ENCODE results near the gene MED13L. TPM values are rescaled to one million over a fixed set of nuclear protein-coding genes. Genes with fewer than 3 reads are reported as not detected.
A peak's percentile ranks its signal among the peaks of the same experiment; 100 is the strongest.

Gene MED13L
- total RNA-seq, 4 donors from 2014 or later, result 168 to 349 (median 246) TPM

- intact Hi-C loops (cut with DNase I), result no loop called here
- H3K9me3 ChIP-seq, result no peaks in the 10 kb centered on the region
- no peak for DNase-seq
- no peaks in the 10 kb centered on the region for H3K36me3 ChIP-seq
- H3K27me3 ChIP-seq, result no peaks in the 10 kb centered on the region
- H3K4me1 ChIP-seq, result peaks cover 23 to 56% of the 10 kb centered on the region in 2 donors
- no peak overlapping the region for H3K27ac ChIP-seq
- no peak for TF ChIP-seq POLR2A (IDR thresholded peaks at IDR 0.05)
- no peak for TF ChIP-seq CTCF (IDR thresholded peaks at IDR 0.05)
- 64 to 69% methylated on average over 9 of the region's 9 CpGs for WGBS, 2 donors
- H3K4me3 ChIP-seq (replicated peaks in 1 of 3), result no peak overlapping the region
Measured at GRCh38 chr12:116068853-116069252, 208.6 kb downstream of the MED13L start.

- no peak for DNase-seq
- Histone ChIP-seq H3K4me3 (replicated peaks in 1 of 3) (no peak overlapping the region), H3K36me3 (no peaks in the 10 kb centered on the region), H3K9me3 (no peaks in the 10 kb centered on the region), H3K27me3 (no peaks in the 10 kb centered on the region), H3K4me1 (peaks cover 25 to 59% of the 10 kb centered on the region in 2 donors), H3K27ac (no peak overlapping the region)
- intact Hi-C loops (cut with DNase I), result no loop called here
- no peak for TF ChIP-seq POLR2A (IDR thresholded peaks at IDR 0.05)
Measured at GRCh38 chr12:116068371-116068770, 209.1 kb downstream of the MED13L start.

- H3K27me3 ChIP-seq, result no peaks in the 10 kb centered on the region
- intact Hi-C loops (cut with DNase I), result no loop called here
- DNase-seq, result no peak
- H3K4me1 ChIP-seq, result peaks cover 29 to 64% of the 10 kb centered on the region in 2 donors
- H3K4me3 ChIP-seq (replicated peaks in 1 of 3), result no peak overlapping the region
- no peaks in the 10 kb centered on the region for H3K36me3 ChIP-seq
- no peaks in the 10 kb centered on the region for H3K9me3 ChIP-seq
- no peak overlapping the region for H3K27ac ChIP-seq
- no peak for TF ChIP-seq CTCF (IDR thresholded peaks at IDR 0.05)
- no peak for TF ChIP-seq POLR2A (IDR thresholded peaks at IDR 0.05)
- WGBS, 2 donors, result 85 to 88% methylated on average over 3 of the region's 3 CpGs
Measured at GRCh38 chr12:116067892-116068291, 209.6 kb downstream of the MED13L start.

- Histone ChIP-seq H3K27ac (peak overlapping the region in 2 of 3 donors; percentile 27 to 31), H3K4me1 (peaks cover 30 to 59% of the 10 kb centered on the region in 2 donors), H3K27me3 (no peaks in the 10 kb centered on the region), H3K36me3 (no peaks in the 10 kb centered on the region), H3K9me3 (no peaks in the 10 kb centered on the region), H3K4me3 (replicated peaks in 1 of 3) (no peak overlapping the region)
- intact Hi-C loops (cut with DNase I), result no loop called here
- peak; percentile 65 to 68 for DNase-seq
- WGBS, 2 donors, result 55 to 57% methylated on average over 7 of the region's 7 CpGs
- TF ChIP-seq CTCF (IDR thresholded peaks at IDR 0.05), result peak; percentile 50 to 83 (median 66)
- TF ChIP-seq POLR2A (IDR thresholded peaks at IDR 0.05), result no peak
Measured at GRCh38 chr12:116066381-116067230, 210.9 kb downstream of the MED13L start.

- DNase-seq, result no peak
- no peak overlapping the region for H3K4me3 ChIP-seq (replicated peaks in 1 of 3)
- H3K27me3 ChIP-seq, result no peaks in the 10 kb centered on the region
- H3K36me3 ChIP-seq, result no peaks in the 10 kb centered on the region
- TF ChIP-seq POLR2A (IDR thresholded peaks at IDR 0.05) (no peak), CTCF (IDR thresholded peaks at IDR 0.05) (no peak)
- WGBS, 2 donors, result 18% methylated on average over 1 of the region's 1 CpG
- no peaks in the 10 kb centered on the region for H3K9me3 ChIP-seq
- intact Hi-C loops (cut with DNase I), result no loop called here
- peak overlapping the region in 1 of 3 donors; percentile 27 for H3K27ac ChIP-seq
- peaks cover 31 to 59% of the 10 kb centered on the region in 2 donors for H3K4me1 ChIP-seq
Measured at GRCh38 chr12:116065606-116066005, 211.9 kb downstream of the MED13L start.

Data from thyroid gland (tissue), 4 donors.